ENCODE measurements around the gene ZNF512.

DNA sequence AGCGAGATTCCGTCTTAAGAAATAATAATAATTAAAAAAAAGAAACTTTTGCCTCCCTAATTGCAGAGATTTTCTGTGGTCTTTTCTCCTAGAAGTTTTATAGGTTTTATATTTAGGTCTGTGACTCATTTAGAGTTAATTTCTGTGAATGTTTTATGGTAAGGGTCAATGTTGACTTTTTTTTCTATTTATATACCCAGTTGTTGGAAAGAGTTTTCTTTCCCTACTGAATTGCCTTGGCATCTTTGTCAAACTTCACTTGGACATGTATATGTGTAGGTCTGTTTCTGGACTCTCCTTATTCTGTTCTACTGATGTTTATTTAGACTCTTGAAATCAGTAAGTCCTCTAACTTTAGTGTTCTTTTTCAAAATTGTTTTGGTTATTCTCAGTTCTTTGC lies 5.5 kb downstream of the ZNF512 start:
- TF ChIP-seq, protein P1, sequence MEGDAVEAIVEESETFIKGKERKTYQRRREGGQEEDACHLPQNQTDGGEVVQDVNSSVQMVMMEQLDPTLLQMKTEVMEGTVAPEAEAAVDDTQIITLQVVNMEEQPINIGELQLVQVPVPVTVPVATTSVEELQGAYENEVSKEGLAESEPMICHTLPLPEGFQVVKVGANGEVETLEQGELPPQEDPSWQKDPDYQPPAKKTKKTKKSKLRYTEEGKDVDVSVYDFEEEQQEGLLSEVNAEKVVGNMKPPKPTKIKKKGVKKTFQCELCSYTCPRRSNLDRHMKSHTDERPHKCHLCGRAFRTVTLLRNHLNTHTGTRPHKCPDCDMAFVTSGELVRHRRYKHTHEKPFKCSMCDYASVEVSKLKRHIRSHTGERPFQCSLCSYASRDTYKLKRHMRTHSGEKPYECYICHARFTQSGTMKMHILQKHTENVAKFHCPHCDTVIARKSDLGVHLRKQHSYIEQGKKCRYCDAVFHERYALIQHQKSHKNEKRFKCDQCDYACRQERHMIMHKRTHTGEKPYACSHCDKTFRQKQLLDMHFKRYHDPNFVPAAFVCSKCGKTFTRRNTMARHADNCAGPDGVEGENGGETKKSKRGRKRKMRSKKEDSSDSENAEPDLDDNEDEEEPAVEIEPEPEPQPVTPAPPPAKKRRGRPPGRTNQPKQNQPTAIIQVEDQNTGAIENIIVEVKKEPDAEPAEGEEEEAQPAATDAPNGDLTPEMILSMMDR (IDR thresholded peaks at IDR 0.05) = no peak
- TF ChIP-seq, protein P2, sequence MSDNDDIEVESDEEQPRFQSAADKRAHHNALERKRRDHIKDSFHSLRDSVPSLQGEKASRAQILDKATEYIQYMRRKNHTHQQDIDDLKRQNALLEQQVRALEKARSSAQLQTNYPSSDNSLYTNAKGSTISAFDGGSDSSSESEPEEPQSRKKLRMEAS (IDR thresholded peaks at IDR 0.05; ENCODE audit: low read depth) = no peak
- TF ChIP-seq YY1 (IDR thresholded peaks at IDR 0.05; ENCODE audit: low read depth) = no peak
- no peak for TF ChIP-seq FOXJ3 (CRISPR knock-in tag; IDR thresholded peaks at IDR 0.05)
- TF ChIP-seq, protein P3, sequence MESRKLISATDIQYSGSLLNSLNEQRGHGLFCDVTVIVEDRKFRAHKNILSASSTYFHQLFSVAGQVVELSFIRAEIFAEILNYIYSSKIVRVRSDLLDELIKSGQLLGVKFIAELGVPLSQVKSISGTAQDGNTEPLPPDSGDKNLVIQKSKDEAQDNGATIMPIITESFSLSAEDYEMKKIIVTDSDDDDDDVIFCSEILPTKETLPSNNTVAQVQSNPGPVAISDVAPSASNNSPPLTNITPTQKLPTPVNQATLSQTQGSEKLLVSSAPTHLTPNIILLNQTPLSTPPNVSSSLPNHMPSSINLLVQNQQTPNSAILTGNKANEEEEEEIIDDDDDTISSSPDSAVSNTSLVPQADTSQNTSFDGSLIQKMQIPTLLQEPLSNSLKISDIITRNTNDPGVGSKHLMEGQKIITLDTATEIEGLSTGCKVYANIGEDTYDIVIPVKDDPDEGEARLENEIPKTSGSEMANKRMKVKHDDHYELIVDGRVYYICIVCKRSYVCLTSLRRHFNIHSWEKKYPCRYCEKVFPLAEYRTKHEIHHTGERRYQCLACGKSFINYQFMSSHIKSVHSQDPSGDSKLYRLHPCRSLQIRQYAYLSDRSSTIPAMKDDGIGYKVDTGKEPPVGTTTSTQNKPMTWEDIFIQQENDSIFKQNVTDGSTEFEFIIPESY (IDR thresholded peaks at IDR 0.05; ENCODE audit: borderline replicate concordance, low read depth) = no peak
- TF ChIP-seq RAD21 (IDR thresholded peaks at IDR 0.05; ENCODE audit: low read length) = no peak
